ENCODE results near the gene LYPLA2.
A peak's percentile ranks its signal among the peaks of the same experiment; 100 is the strongest.
"Not testable (repeated sequence)": the region's sequence is repeated elsewhere in the genome, so short reads cannot be mapped to it uniquely, and the experiment has no call there.

The LYPLA2 gene

DNA sequence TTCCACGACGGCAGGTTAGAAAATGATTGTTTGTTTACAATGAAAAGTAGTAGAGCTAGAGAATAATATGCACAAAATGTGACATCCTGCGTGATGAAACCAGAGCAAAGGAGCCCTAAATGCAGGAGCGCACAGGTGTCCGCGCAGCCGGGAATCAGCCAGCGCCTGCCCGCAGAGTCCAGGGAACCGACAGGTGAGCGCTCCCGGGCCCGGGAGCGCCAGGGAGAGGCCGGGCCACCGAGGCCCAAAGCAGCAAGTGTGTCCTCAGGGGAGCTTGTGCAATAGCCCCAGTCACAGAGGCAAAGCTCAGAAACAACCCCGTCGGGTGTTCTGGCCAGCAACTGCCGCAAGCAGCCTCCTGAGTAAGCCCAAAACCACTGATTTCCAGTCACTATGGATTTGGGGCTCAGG is 10.4 kb downstream of the LYPLA2 start:
- no peak for DNase-seq

DNA sequence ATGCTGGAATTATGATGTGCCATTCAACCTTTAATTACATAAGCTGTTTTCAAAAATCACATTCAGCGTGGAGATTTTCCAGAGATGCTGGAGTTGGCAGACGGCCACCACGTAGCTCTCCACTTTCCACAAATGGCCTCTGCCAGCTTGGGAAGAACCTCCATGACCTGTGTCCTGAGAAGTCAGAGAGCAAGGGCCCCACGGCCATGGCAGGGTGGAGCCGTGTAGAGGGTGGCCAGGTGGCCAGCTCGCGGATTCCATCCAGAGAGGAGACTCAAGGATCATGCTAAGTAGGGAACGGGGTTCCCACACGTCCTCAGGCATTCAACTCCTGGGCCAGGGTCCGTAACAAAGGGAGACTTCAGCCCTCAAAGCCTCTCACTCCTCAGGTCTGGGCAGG is 10.9 kb downstream of the LYPLA2 start:
- DNase-seq = no peak

DNA sequence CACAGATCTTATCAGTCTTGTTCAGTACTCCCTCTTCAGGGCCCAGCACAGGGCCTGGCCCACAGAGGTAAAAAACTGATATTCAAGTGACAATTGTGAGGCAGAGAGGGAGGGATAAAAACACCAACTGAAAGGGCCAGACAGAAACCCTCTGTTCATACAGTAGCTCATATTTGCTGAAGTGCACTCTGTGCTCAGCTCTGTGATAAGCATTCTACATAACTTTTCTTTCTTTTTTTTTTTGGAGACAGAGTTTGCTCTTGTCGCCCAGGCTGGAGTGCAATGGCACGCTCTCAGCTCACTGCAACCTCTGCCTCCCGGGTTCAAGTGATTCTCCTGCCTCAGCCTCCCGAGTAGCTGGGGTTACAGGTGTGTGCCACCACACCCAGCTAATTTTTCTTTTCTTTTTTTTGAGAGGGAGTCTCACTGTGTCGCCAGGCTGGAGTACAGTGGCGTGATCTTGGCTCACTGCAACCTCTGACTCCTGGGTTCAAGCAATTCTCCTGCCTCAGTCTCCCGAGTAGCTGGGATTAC is 11.9 kb downstream of the LYPLA2 start:
- DNase-seq = not testable (repeated sequence)

DNA sequence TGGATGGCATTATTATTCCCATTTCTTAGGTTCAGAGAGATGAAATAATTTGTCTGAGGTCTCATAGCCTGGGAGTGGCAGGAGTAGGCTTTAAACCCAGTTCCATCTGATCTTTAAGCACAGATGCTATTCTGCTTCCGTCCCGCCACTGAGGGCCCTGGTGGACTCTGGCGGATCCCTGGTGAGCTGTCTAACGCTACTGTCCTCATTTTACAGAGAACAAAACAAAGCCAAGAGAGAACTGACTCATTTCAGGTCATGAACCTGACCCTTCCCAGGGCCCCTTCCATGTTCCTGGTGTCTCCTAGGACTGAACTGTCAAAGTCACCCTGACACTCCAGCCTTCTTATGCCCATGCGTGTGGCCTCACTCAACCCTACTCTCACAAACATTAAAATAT is 12.7 kb downstream of the LYPLA2 start:
- no peak for DNase-seq

DNA sequence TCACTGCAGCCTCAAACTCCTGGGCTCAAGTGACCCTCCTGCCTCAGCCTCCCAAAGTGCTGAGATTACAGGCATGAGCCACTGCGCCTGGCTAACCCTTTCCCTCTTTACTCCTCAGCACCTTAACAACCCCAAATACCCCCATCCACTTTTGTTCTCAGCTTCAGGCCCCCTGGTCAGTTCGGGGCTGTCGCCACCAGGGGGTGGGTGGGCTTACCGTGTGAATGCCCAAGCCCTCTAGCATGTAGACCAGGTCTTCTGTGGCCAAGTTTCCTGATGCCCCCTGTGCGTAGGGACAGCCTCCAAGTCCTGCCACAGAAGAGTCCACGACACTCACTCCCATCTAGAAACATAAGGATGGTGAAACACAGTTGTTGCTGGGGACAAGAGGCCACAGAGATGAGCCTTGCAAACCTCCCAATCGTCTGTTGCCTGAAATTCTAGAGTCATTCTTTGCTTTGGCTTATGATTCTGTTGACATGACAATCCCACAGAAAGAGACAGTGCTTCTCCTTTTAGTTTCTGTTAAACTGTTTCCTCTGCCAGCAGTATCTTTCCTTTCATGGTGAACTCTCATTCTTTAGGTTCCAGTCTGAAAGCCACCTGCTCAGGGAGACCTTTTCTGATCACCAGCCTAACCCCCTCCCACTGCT is 13.4 kb downstream of the LYPLA2 start:
- no peak for DNase-seq

DNA sequence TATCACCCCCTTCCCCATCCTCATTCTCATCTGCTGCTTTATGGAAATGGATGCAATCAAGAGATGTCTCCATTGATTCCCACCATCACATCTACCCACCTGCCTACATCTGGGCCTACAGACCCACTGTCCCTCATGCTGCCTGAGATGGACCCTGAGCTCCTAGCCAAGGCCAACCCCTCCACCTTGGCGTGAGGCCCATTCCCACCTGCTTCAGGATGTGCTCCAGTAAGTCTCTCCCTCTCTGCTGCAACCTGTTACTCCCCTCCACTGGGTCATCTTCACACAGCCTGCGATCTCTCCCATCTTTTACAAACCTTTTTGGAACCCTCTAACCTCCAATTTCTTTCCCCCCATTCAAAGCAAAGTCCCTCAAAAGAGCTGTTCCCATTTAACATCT is 14.1 kb downstream of the LYPLA2 start:
- DNase-seq = no peak

DNA sequence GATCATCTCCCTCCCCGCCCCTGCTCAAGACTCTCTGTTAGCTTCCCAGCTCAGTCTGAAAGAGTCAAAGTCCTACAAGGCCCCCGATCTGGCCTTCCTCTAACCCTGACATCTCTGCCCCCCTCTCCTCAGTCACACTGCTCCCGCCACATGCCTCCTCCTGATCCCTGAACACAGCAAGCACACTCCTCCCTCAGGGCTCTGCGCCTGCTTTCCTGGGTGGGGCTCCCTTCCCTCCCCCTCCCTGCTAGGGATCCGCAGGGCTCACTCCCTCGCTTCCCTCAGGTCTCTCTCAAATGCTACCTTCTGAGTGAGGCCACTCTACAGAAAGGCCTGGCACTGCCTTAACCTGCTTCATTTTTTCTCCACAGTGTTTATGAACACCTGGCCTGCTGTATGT is 15.3 kb downstream of the LYPLA2 start:
- DNase-seq = no peak

DNA sequence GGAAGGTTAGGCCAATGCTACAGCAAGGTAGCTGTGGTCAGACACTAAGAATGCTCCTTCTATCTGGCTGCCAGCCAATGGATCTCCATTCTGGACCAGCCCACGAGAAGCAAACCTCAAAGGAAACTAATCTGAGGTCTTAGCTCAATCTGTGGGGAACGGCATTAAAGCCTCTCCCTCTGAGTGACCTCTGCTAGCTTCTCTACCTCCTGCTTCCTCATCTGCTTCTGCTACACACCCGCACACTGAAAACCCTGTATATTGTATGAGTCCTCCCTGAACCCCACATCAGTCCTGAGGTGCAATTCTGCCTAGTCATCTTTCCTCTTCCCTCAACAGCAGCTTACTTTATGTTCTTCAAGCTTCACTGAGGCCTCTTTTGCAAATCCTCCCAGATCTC is 16.5 kb downstream of the LYPLA2 start:
- DNase-seq = no peak

DNA sequence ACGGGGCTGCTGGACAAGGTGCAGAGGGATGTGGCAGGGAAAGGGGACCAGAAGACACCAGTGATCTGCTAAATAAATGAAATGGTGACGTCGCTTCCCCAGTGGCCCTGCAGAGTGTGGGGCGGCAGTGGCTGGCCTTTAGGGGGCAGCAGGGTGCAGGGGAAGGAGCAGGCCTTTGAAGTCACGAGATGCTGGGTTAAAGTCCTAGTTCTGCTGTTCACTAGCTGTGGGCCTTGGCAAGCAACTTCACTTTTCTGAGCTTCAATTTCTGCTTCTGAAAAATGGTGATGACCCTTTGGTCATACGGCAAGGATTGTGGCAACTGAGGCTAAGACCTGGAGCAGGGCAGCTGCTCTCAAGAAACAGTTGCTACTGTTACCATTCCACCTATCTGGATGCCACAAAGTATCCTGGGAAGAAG is 18.8 kb downstream of the LYPLA2 start:
- DNase-seq = peak; percentile 26

DNA sequence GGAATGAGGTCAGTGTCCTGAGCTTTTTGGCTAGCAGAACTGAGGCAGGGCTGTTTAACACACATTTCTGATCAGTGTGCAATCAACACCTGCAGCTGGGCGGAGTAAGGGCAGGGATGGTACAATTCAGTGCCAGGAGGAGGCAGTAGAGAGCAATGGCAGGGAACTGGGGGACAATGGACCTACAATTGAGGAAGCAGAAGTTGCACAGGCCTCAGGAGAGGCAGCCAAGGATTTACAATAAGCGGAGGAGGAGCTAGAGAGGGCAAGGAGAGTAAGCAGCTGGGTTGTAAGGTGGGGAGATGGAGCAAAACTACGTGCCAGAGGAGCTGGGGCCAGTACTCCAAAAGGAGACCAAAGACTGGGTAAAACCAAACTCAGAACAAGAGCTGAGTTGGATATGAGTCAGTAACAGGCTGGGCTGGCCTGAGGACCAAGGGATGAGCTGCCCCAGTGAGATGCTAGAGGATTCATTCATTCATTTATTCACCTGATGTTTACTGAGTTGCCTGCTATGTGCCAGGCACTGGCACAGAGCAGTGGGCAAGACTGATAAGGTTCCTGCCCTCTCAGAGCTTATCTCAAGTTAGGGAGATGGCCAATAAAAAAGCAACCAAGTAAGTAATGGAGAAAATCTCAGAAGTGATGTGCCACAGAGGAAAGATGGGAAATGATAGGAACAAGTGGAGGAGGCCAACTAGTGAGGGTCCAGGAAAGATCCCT is 20.0 kb downstream of the LYPLA2 start:
- DNase-seq = no peak

DNA sequence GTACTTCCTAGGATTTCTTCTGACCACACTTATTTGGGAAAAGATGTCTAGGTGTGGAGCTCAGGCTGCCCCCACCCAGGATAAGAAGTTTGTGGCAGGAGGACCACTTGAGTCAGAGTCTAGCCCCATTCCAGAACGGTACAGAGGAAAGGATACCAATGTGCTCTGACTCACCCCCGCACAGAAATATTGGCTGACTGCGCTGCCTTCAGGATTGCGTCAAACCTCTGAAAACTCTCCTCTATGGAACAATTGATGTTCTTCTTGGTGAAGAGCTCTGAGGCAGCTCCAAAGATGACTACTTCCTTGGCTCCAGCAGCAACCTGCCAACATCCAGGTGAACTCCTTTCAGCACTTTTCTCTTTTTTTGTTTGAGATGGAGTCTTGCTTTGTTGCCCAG is 23.1 kb downstream of the LYPLA2 start:
- no peak for DNase-seq

DNA sequence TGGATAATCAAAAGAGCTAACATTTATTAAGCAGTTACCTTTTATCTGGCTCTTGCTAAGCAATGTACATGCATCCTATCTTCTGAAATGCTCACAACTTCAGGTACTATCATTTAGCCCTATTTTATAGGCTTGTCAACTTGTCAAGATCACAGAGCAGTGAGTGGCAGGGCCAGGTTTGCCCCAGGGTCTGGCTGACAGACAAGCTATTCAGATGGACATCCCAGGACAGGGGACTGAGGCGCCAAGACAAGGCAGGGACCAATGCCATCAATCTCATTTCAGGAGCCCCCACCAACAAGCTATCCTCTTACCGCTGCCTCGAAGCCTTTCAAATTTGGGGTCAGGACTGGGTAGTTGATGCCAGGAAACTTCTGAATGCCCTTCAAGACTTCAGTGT is 25.4 kb downstream of the LYPLA2 start:
- DNase-seq = no peak

DNA sequence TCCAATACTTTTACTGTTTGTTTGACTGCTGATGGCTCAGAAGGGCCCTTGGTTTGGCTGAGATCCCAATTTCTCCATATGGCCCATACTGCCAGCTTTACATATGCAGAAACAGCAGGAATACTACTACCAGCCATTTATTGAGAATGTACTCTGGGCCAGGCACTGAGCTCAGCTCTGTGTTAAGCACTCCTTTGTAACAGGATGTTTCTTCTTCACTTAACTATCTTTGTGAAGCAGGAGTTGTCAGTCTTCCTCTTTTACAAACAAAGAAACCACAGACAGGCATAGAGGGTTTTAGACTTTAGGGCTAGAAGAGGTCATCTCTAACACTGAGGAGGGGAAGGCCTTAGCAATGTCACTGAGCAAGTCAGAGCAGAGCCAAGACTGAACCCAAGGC is 26.0 kb downstream of the LYPLA2 start:
- no peak for DNase-seq

DNA sequence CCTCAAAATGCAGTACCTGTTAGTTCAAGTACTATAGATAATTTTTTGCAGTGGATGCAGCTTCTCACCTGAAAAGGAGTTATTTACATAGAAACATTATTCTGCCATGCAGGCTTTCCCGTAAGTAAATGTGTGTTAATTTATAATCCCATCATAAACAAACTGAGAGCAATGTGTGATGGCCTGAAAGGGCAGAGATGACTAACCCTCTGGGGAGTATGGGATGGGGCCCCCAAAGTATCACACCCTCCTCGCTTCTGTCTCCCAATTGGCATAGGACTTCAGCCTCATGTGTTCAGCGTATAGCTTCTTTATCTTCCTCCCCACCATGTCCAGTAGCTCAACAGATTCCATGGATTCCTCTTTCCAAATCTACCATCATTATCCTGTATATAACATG is 26.7 kb downstream of the LYPLA2 start:
- no peak for DNase-seq

DNA sequence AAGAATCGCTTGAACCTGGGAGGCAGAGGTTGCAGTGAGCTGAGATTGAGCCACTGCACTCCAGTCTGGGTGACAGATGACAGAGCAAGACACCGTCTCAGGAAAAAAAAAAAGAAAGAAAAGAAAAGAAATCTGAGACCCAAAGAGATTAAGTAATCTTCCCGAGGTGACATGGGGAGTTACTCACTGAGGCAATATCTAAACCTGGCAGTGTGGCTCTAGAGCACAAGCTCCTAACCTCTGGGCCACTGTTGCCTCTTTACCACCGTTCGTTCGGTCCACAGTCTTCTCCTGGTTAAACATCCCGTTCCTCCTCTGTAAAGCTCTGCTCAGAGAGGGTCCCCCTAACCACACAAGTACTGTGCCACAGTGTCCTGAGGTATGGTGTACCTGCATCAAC is 32.8 kb downstream of the LYPLA2 start:
- no peak for DNase-seq

DNA sequence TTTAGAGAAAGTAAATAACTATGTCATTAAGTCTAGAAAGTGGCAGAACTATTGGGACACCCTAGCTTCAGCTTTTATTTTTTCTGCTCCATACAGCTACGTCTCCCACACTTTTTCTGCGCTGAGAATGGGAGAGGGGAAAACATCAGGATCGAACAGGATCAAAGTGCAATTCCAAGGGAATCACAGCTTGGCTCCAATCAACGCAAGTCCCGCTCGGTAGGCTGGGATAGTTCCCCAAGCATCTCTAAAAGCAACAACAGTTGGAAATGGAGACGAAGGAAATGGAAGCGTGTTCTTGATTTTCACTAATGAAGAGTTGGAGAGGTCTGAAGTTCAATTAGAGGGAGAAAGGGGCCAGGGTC is 33.7 kb downstream of the LYPLA2 start:
- no peak for DNase-seq

DNA sequence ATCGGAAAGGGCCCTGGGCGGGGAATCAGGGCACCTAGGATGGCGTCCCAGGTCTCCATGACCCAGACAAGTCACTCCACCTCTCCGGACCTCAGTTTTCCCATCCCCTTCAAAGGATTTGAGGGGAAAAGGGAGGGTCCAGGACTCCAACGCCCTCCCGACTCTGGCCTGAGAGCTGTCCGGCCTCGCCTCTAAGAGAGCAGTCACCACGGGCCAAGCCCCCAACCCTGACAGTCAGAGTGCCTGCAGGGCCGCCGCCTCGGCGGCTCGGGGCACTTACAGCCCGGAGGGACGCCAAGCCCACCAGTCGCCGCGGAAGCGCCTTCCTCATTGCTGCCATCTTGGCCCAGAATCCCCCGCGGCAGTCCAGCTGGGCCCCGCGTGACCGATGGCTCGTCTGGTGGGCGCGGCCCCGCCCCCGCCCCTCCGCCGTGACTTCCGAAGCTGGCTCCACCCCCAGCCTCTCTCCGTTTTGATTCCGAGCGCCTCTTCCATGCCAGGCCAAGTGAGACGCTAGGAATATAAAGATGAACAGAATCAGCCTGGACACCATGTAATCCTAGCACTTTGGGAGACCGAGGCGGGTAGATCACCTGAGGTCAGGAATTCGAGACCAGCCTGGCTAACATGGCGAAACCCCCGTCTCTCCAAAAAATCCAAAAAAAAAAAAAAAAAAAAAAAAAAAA is 34.3 kb downstream of the LYPLA2 start, which contains the start of gene HMGCL:
Gene HMGCL, minus strand, starts transcription at position 354 of the 686 bp plus-strand sequence. Its CDS starts 14 bp downstream, at position 340.
- peak; percentile 85 for DNase-seq

DNA sequence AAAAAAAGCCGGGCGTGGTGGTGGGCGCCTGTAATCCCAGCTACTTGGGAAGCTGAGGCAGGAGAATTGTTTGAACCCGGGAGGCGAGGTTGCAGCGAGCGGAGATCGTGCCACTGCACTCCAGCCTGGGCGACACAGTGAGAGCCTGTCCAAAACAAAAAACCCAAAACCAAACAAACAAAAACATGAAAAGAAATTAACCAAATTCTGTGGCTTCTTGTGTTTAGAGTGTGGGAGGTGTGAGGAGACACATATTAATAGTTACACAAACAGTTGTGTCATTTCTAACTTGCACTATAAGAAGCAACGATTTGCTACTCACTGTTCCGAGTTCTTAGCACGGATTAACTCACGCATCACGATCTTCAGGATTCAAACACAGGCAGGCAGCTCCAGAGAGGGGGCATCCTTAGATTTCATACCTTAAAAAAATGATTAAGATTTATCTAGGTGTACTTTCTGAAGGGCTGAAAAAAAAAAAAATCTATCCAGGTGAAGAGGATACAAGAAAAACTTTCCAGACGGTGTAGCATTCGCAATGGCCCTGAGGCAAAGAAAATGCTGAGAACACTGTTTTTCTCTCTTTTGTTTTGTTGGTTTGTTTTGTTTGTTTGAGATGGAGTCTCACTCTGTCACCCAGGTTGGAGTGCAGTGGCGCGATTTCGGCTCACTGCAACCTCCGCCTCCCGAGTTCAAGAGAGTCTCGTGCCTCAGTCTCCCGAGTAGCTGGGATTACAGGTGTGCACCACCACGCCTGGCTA is 35.0 kb downstream of the LYPLA2 start:
- DNase-seq = no peak

DNA sequence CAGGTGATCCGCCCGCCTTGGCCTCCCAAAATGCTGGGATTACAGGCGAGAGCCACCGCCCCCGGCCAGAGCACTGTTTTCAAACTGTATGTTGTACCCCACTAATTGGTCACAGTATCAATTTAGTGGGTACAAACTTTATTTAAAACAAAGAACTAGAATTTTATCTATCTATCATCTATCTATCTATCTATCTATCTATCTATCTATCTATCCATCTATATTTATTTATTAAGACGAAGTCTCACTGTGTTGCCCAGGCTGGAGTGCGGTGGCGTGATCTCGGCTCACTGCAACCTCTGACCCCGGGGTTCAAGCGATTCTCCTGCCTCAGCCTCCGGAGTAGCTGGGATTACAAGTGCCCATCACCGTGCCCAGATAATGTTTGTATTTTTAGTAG is 35.6 kb downstream of the LYPLA2 start:
- DNase-seq = not testable (repeated sequence)

DNA sequence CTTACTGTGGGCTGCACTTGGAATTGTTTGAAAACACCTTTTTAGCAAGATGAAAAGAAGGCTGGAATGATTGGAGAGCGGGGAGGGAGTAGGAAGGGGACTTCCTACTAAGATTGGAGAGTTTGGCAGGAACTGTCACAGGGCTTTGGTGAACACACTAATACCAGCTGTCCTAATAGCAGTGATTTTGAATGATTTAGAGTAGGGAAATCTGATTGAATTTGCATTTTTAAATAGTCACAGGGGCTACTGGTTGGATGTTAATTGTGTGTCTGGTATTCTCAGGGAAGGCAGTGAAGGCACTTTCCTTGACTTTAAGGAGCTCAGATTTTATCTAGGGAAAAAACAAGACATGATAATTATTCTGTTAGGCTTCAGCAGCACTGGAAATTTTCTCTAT is 36.8 kb downstream of the LYPLA2 start:
- no peak for DNase-seq

DNA sequence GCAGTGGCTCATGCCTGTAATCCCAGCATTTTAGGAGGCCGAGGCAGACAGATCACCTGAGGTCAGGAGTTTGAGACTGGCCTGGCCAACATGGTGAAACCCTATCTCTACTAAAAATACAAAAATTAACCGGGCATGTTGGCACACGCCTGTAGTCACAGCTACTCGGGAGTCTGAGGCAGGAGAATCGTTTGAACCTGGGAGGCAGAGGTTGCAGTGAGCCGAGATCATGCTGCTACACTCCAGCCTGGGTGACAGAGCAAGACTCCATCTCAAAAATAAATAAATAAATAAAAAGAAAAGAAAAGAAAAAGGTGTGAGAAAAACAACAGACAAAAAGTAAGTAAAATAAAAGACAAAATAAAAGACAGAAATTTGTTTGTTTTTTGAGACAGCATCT is 43.2 kb downstream of the LYPLA2 start:
- DNase-seq = not testable (repeated sequence)

DNA sequence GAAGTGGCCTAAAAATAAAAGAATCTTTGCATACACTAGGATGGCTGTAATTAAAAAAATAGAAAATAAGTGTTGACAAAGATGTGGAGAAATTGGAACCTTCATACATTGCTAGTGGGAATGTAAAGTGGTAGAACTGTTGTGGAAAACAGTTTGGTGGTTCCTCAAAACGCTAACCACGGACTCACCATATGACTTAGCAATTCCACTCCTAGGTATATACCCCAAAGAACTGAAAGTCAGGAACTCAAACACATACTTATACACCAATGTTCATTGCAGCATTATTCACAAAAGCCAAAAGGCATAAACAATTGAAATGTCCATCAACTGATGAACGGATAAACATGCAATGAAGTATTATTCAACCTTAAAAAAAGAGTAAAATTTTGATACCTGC is 45.1 kb downstream of the LYPLA2 start:
- no peak for DNase-seq

DNA sequence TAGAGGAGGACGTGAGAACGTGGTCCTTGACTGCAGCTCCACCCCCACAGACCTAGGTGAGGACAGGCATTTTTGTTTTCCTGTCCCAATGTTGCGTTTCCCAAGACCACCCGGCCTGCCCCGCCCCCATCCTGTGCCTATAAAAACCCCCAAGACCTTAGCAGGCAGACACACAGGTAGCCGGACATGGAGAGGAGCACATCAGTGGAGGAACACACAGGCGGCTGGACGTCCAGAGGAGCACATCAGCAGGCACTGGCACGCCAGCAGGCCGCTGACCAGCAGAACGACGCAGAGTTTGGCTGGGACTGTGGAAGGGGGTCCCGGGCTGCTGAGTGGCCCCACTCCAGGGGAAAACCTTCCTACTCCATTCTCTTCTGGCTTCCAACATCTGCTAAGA is 47.0 kb downstream of the LYPLA2 start:
- no peak for DNase-seq
